HepG2 (cell line): Measurements from ENCODE around the gene CAPN15. TPM values are rescaled to one million over a fixed set of nuclear protein-coding genes. Genes with fewer than 3 reads are reported as not detected.

Experiments
- AHR ChIP-seq: IDR thresholded peaks from 2 replicates; pipeline ENCODE4 v1.6.1; 2018; ENCODE audit warnings: missing genetic modification reagents, missing compliant biosample characterization
- ARHGAP35 ChIP-seq: sonication (generic); formaldehyde crosslinking; IDR thresholded peaks from 2 replicates; pipeline ENCODE4 v1.9.0; 2022; ENCODE audit warnings: mild to moderate bottlenecking, inconsistent platforms, moderate library complexity, missing genetic modification reagents, borderline replicate concordance
- CBFB ChIP-seq: sonication (generic); formaldehyde crosslinking; IDR thresholded peaks from 2 replicates; pipeline ENCODE4 v1.4.0; 2020; ENCODE audit warnings: missing genetic modification reagents
- HDAC6 ChIP-seq: fragments of 200-600 bp; sonication (generic); IDR thresholded peaks from 2 replicates; pipeline ENCODE4 v1.7.0; 2017; ENCODE audit warnings: mild to moderate bottlenecking, antibody characterized with exemption, low read length, low read depth
- HOXA3 ChIP-seq: sonication (generic); formaldehyde crosslinking; IDR thresholded peaks from 2 replicates; pipeline ENCODE4 v1.5.0; 2020; ENCODE audit warnings: missing genetic modification reagents
- MLLT10 ChIP-seq: sonication (generic); formaldehyde crosslinking; IDR thresholded peaks from 2 replicates; pipeline ENCODE4 v1.4.0; 2020; ENCODE audit warnings: missing genetic modification reagents
- MXD3 ChIP-seq: IDR thresholded peaks from 2 replicates; pipeline ENCODE4 v1.6.1; 2016; ENCODE audit warnings: mild to moderate bottlenecking, missing biosample characterization, missing genetic modification reagents
- NFE2 ChIP-seq: sonication (generic); formaldehyde crosslinking; IDR thresholded peaks from 2 replicates; pipeline ENCODE4 v1.4.0; 2020; ENCODE audit warnings: missing genetic modification reagents
- PHF20 ChIP-seq: sonication (generic); formaldehyde crosslinking; IDR thresholded peaks from 2 replicates; pipeline ENCODE4 v1.5.0; 2020; ENCODE audit warnings: mild to moderate bottlenecking, missing genetic modification reagents
- POLR2AphosphoS5 ChIP-seq: IDR thresholded peaks from 2 replicates; pipeline ENCODE4 v1.6.1; 2012; ENCODE audit warnings: low read depth, low read length
- RBFOX2 ChIP-seq: fragments of 200-400 bp; formaldehyde crosslinking; IDR thresholded peaks from 2 replicates; pipeline ENCODE4 v1.6.1; 2017; ENCODE audit warnings: low read depth, mild to moderate bottlenecking, low read length
- RFX1 ChIP-seq: fragments of 450-650 bp; IDR thresholded peaks from 2 replicates; pipeline ENCODE4 v1.6.1; 2017
- RFXANK ChIP-seq: IDR thresholded peaks from 2 replicates; pipeline ENCODE4 v1.6.1; 2016
- SP2 ChIP-seq: sonication (generic); formaldehyde crosslinking; IDR thresholded peaks from 2 replicates; pipeline ENCODE4 v1.5.1; 2020; ENCODE audit warnings: mild to moderate bottlenecking, missing genetic modification reagents
- SP4 ChIP-seq: sonication (generic); formaldehyde crosslinking; IDR thresholded peaks from 2 replicates; pipeline ENCODE4 v1.8.1; 2023; ENCODE audit warnings: mild to moderate bottlenecking, missing genetic modification reagents
- U2AF1 ChIP-seq: fragments of 200-400 bp; formaldehyde crosslinking; optimal IDR thresholded peaks from 2 replicates; pipeline ENCODE3; 2017; ENCODE audit warnings: mild to moderate bottlenecking, low read depth, low read length
- YY1 ChIP-seq: IDR thresholded peaks from 2 replicates; pipeline ENCODE4 v1.6.1; 2011; ENCODE audit warnings: low read length, low read depth, moderate library complexity, mild to moderate bottlenecking; ENCODE audit not compliant: insufficient read depth, insufficient replicate concordance
- ZNF12 ChIP-seq: sonication (generic); formaldehyde crosslinking; IDR thresholded peaks from 2 replicates; pipeline ENCODE4 v1.5.0; 2020; ENCODE audit warnings: missing genetic modification reagents
- ZNF224 ChIP-seq: sonication (generic); formaldehyde crosslinking; IDR thresholded peaks from 2 replicates; pipeline ENCODE4 v1.5.0; 2020; ENCODE audit warnings: mild to moderate bottlenecking, missing genetic modification reagents
- ZNF275 ChIP-seq: sonication (generic); formaldehyde crosslinking; IDR thresholded peaks from 2 replicates; pipeline ENCODE4 v1.8.0; 2022; ENCODE audit warnings: missing genetic modification reagents, mild to moderate bottlenecking, inconsistent platforms, borderline replicate concordance
- ZNF282 ChIP-seq: fragments of 450-650 bp; IDR thresholded peaks from 2 replicates; pipeline ENCODE4 v1.6.1; 2018; ENCODE audit not compliant: partially characterized antibody
- ZNF441 ChIP-seq: sonication (generic); formaldehyde crosslinking; IDR thresholded peaks from 2 replicates; pipeline ENCODE4 v1.7.0; 2021; ENCODE audit warnings: missing genetic modification reagents, borderline replicate concordance
- polyA plus RNA-seq, 8 experiments: library from polyadenylated mRNA; depleted of rRNA in 3 of 8; stranded (reverse) in 7 of 8; unstranded in 1 of 8; fragments of >200 nt; fragmentation: Illumina TruSeq in 4 of 8; extraction: Trizol in 4 of 8; gene quantifications; 2 replicates each; pipeline versions ENCODE4 v1.2.1 to v1.2.3, GENCODE V29; 2011 to 2016; ENCODE audit warnings: low read depth in 4 of 8, missing spikeins in 1 of 8, mixed read lengths in 1 of 8; ENCODE audit not compliant: insufficient read depth in 1 of 8
- total RNA-seq, 5 experiments: library from RNA; depleted of rRNA; stranded (reverse); fragments of >200 nt; fragmentation: Illumina TruSeq; extraction: Trizol; gene quantifications; 2 replicates each; pipeline ENCODE4 v1.2.3, GENCODE V29; 2016; ENCODE audit warnings: low read depth in 1 of 5
- TF ChIP-seq, protein P1 (sequence below): IDR thresholded peaks from 2 replicates; pipeline ENCODE4 v1.4.0; 2020; ENCODE audit warnings: mild to moderate bottlenecking, missing genetic modification reagents
- TF ChIP-seq, protein P2 (sequence below): sonication (generic); formaldehyde crosslinking; IDR thresholded peaks from 2 replicates; pipeline ENCODE4 v1.5.0; 2020; ENCODE audit warnings: mild to moderate bottlenecking, missing genetic modification reagents, borderline replicate concordance

Gene CAPN15
- total and polyA plus RNA-seq, 2 of the 13 experiments (the other 11 are each of a cell fraction or from before 2014, with no cell fraction given), result 14.9 to 24.5 TPM

GRCh38 chr16:588889-589657 is 61.6 kb downstream of the CAPN15 start (continued):
- TF ChIP-seq, protein P1, sequence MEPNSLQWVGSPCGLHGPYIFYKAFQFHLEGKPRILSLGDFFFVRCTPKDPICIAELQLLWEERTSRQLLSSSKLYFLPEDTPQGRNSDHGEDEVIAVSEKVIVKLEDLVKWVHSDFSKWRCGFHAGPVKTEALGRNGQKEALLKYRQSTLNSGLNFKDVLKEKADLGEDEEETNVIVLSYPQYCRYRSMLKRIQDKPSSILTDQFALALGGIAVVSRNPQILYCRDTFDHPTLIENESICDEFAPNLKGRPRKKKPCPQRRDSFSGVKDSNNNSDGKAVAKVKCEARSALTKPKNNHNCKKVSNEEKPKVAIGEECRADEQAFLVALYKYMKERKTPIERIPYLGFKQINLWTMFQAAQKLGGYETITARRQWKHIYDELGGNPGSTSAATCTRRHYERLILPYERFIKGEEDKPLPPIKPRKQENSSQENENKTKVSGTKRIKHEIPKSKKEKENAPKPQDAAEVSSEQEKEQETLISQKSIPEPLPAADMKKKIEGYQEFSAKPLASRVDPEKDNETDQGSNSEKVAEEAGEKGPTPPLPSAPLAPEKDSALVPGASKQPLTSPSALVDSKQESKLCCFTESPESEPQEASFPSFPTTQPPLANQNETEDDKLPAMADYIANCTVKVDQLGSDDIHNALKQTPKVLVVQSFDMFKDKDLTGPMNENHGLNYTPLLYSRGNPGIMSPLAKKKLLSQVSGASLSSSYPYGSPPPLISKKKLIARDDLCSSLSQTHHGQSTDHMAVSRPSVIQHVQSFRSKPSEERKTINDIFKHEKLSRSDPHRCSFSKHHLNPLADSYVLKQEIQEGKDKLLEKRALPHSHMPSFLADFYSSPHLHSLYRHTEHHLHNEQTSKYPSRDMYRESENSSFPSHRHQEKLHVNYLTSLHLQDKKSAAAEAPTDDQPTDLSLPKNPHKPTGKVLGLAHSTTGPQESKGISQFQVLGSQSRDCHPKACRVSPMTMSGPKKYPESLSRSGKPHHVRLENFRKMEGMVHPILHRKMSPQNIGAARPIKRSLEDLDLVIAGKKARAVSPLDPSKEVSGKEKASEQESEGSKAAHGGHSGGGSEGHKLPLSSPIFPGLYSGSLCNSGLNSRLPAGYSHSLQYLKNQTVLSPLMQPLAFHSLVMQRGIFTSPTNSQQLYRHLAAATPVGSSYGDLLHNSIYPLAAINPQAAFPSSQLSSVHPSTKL, result 0 out of 2 replicates have a peak, but pooled peaks have one; percentile 19
- TF ChIP-seq ARHGAP35 (CRISPR knock-in tag) (peak; percentile 51; the same call in 1 of the 2 replicates), ZNF224 (CRISPR knock-in tag) (no peak), MXD3 (CRISPR knock-in tag) (peak; percentile 79; the same call in 1 of the 2 replicates), AHR (CRISPR knock-in tag) (peak; percentile 29; the same call in 1 of the 2 replicates), HOXA3 (CRISPR knock-in tag) (peak; percentile 35; the same call in 1 of the 2 replicates), ZNF12 (CRISPR knock-in tag) (no peak; the same call in 1 of the 2 replicates), RFXANK (CRISPR knock-in tag) (no peak), SP4 (CRISPR knock-in tag) (peak; percentile 68), SP2 (CRISPR knock-in tag) (peak; percentile 86), CBFB (peak; percentile 14; the same call in 1 of the 2 replicates), RBFOX2 (peak; percentile 96), U2AF1 (no peak), ZNF275 (CRISPR knock-in tag) (peak; percentile 61; the same call in 1 of the 2 replicates), YY1 (peak; percentile 2), NFE2 (CRISPR knock-in tag) (0 out of 2 replicates have a peak, but pooled peaks have one; percentile 23), MLLT10 (CRISPR knock-in tag) (no peak), ZNF441 (CRISPR knock-in tag) (0 out of 2 replicates have a peak, but pooled peaks have one; percentile 28), HDAC6 (no peak), PHF20 (CRISPR knock-in tag) (peak; percentile 42; the same call in 1 of the 2 replicates), POLR2AphosphoS5 (peak; percentile 78), RFX1 (no peak), ZNF282 (no peak)
- TF ChIP-seq, protein P2, sequence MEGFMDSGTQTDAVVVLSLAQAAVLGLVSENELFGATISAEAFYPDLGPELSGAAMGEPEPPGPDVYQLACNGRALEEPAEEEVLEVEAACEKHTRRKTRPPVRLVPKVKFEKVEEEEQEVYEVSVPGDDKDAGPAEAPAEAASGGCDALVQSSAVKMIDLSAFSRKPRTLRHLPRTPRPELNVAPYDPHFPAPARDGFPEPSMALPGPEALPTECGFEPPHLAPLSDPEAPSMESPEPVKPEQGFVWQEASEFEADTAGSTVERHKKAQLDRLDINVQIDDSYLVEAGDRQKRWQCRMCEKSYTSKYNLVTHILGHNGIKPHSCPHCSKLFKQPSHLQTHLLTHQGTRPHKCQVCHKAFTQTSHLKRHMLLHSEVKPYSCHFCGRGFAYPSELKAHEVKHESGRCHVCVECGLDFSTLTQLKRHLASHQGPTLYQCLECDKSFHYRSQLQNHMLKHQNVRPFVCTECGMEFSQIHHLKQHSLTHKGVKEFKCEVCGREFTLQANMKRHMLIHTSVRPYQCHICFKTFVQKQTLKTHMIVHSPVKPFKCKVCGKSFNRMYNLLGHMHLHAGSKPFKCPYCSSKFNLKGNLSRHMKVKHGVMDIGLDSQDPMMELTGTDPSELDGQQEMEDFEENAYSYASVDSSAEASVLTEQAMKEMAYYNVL, result peak; percentile 86; the same call in 1 of the 2 replicates
